Karpas-422 (cell line): ENCODE measurements around the gene VRK3. TPM values are rescaled to one million over a fixed set of nuclear protein-coding genes. Genes with fewer than 3 reads are reported as not detected.
A peak's percentile ranks its signal among the peaks of the same experiment; 100 is the strongest.

ENCODE experiments used
- DNase-seq: peaks from one replicate; pipeline ENCODE4 v3.0.0-alpha.2; 2015
- H2AFZ ChIP-seq: fragments of 200-600 bp; sonication (generic); 2 replicates; pipeline ENCODE4 v1.6.1; 2014; ENCODE audit warnings: antibody characterized with exemption, low read length, mixed read lengths
- H3K27ac ChIP-seq: fragments of 200-600 bp; sonication (generic); 2 replicates; pipeline ENCODE4 v1.5.1; 2014; ENCODE audit warnings: mild to moderate bottlenecking, low read length, moderate library complexity
- H3K27me3 ChIP-seq: fragments of 200-600 bp; sonication (generic); 2 replicates; pipeline ENCODE4 v1.6.1; 2014; ENCODE audit warnings: low read length, mixed read lengths
- H3K36me3 ChIP-seq: fragments of 200-600 bp; sonication (generic); 2 replicates; pipeline ENCODE4 v1.6.1; 2014; ENCODE audit warnings: low read length, mixed read lengths; ENCODE audit not compliant: insufficient read depth
- H3K4me1 ChIP-seq: fragments of 200-600 bp; sonication (generic); 2 replicates; pipeline ENCODE4 v1.6.1; 2014; ENCODE audit warnings: mild to moderate bottlenecking, low read length, mixed read lengths
- H3K4me2 ChIP-seq: fragments of 200-600 bp; sonication (generic); 2 replicates; pipeline ENCODE4 v1.6.1; 2014; ENCODE audit warnings: low read length, low read depth, mild to moderate bottlenecking; ENCODE audit not compliant: poor library complexity, severe bottlenecking
- H3K4me3 ChIP-seq: fragments of 200-600 bp; sonication (generic); 2 replicates; pipeline ENCODE4 v1.5.1; 2014; ENCODE audit warnings: mild to moderate bottlenecking, antibody characterized with exemption, low read length, mixed read lengths
- H3K79me2 ChIP-seq: fragments of 200-600 bp; sonication (generic); 2 replicates; pipeline ENCODE4 v1.6.1; 2014; ENCODE audit warnings: mild to moderate bottlenecking, low read length, mixed read lengths
- H3K9ac ChIP-seq: fragments of 200-600 bp; sonication (generic); 2 replicates; pipeline ENCODE4 v1.6.0; 2014; ENCODE audit warnings: low read length
- H3K9me2 ChIP-seq: fragments of 200-600 bp; sonication (generic), shearing (Covaris generic); replicated peaks from 2 replicates; pipeline ENCODE4 v1.6.0; 2014; ENCODE audit warnings: mild to moderate bottlenecking, low read length, moderate library complexity; ENCODE audit not compliant: insufficient read depth
- H3K9me3 ChIP-seq: fragments of 300-700, 200-600 bp; sonication (generic); 2 replicates; pipeline ENCODE4 v1.6.1; 2014; ENCODE audit warnings: low read length, mixed read lengths
- H4K20me1 ChIP-seq: fragments of 200-600 bp; sonication (generic); 2 replicates; pipeline ENCODE4 v1.6.1; 2014; ENCODE audit warnings: mild to moderate bottlenecking, antibody characterized with exemption, low read length, low read depth; ENCODE audit not compliant: insufficient read depth
- total RNA-seq: library from RNA; depleted of rRNA; stranded (reverse); fragments of >200 nt; shearing (Covaris generic); gene quantifications from 2 replicates; pipeline ENCODE4 v1.2.3, GENCODE V29; 2014; ENCODE audit warnings: low replicate concordance

VRK3 gene
- total RNA-seq, 1 experiment from 2014 or later: 75.9 TPM

- Histone ChIP-seq H3K4me1 (peaks cover 24% of the 10 kb centered on the region), H3K27ac (no peak overlapping the region), H3K4me2 (no peak overlapping the region), H2AFZ (no peak overlapping the region), H3K79me2 (no peaks in the 10 kb centered on the region), H3K27me3 (no peaks in the 10 kb centered on the region), H3K9me2 (no peaks in the 10 kb centered on the region), H3K9ac (no peak overlapping the region), H3K9me3 (no peaks in the 10 kb centered on the region), H3K4me3 (no peak overlapping the region), H4K20me1 (peaks cover 4% of the 10 kb centered on the region; the same call in 1 of the 2 replicates), H3K36me3 (no peaks in the 10 kb centered on the region)
- DNase-seq: no peak
These were observed 69.1 kb downstream of the VRK3 start for GRCh38 chr19:49956115-49956495.

GRCh38 chr19:49954933-49955332 lies 70.2 kb downstream of the VRK3 start:
- no peaks in the 10 kb centered on the region for H3K79me2 ChIP-seq
- no peaks in the 10 kb centered on the region for H3K9me3 ChIP-seq
- H4K20me1 ChIP-seq: peaks cover 4% of the 10 kb centered on the region; the same call in 1 of the 2 replicates
- no peak for DNase-seq
- H3K4me1 ChIP-seq: peaks cover 24% of the 10 kb centered on the region
- H3K36me3 ChIP-seq: no peaks in the 10 kb centered on the region
- H3K9me2 ChIP-seq: no peaks in the 10 kb centered on the region
- H3K4me2 ChIP-seq: no peak overlapping the region
- H3K27ac ChIP-seq: no peak overlapping the region
- H3K4me3 ChIP-seq: no peak overlapping the region
- H3K9ac ChIP-seq: no peak overlapping the region
- H3K27me3 ChIP-seq: no peaks in the 10 kb centered on the region
- H2AFZ ChIP-seq: no peak overlapping the region

DNA sequence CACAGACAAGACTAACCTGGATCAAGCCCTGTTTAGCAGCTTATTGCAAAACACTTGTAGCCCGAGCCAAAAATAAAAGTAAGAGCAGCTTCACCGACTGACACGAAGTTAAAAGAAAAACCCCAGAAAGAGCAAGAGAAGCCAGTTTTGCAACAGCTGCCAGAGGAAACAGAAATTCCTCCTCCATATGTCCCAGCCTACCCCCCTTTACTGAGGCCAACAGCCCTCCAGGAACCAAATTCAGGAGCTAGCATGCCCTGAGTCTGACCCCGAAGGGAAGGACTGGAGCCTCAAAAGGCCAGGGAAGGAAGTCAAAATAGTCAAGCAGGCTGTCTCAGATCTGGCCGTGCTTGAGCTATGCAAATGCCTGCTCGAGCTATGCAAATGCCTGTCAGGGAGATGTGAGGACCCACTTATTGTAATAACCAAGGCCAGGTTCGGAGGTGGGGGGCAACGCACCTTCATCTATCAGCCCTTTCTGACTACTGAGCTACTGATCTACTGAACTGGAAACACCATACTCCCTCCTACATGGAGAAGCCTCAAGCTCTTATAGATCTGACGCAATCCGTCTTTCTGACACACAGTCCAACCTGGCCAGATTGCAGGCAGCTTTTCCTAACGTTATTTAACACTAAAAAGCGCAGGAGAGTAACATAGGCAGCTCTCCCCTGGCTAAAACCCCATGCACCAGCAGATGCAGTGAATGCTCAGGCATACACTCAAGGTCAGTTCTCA lies 70.9 kb downstream of the VRK3 start:
- Histone ChIP-seq H3K4me1 (peaks cover 24% of the 10 kb centered on the region), H3K4me3 (peak overlapping the region; percentile 12; the same call in 1 of the 2 replicates), H3K4me2 (peak overlapping the region; percentile 56), H3K9me3 (no peaks in the 10 kb centered on the region), H4K20me1 (peaks cover 4% of the 10 kb centered on the region; the same call in 1 of the 2 replicates), H3K27ac (no peak overlapping the region), H3K36me3 (no peaks in the 10 kb centered on the region), H3K9ac (peak overlapping the region; percentile 31), H3K79me2 (no peaks in the 10 kb centered on the region), H2AFZ (no peak overlapping the region), H3K9me2 (no peaks in the 10 kb centered on the region), H3K27me3 (no peaks in the 10 kb centered on the region)
- peak; percentile 81 for DNase-seq

GRCh38 chr19:49953416-49953815 lies 71.8 kb downstream of the VRK3 start:
- Histone ChIP-seq H3K4me3 (0 out of 2 replicates have a peak overlapping the region, but pooled peaks have one; percentile 12), H3K4me2 (peak overlapping the region; percentile 56), H3K4me1 (peaks cover 24% of the 10 kb centered on the region), H3K9me3 (no peaks in the 10 kb centered on the region), H3K27me3 (no peaks in the 10 kb centered on the region), H3K9me2 (no peaks in the 10 kb centered on the region), H4K20me1 (peaks cover 4% of the 10 kb centered on the region; the same call in 1 of the 2 replicates), H2AFZ (no peak overlapping the region), H3K9ac (no peak overlapping the region; the same call in 1 of the 2 replicates), H3K36me3 (no peaks in the 10 kb centered on the region), H3K27ac (no peak overlapping the region), H3K79me2 (no peaks in the 10 kb centered on the region)
- DNase-seq: no peak

GRCh38 chr19:49952906-49953305 lies 72.3 kb downstream of the VRK3 start:
- no peaks in the 10 kb centered on the region for H3K9me2 ChIP-seq
- peaks cover 24% of the 10 kb centered on the region for H3K4me1 ChIP-seq
- H2AFZ ChIP-seq: no peak overlapping the region
- no peak overlapping the region for H3K27ac ChIP-seq
- no peak for DNase-seq
- peak overlapping the region; percentile 56 for H3K4me2 ChIP-seq
- H3K27me3 ChIP-seq: no peaks in the 10 kb centered on the region
- H4K20me1 ChIP-seq: peaks cover 4% of the 10 kb centered on the region; the same call in 1 of the 2 replicates
- no peaks in the 10 kb centered on the region for H3K36me3 ChIP-seq
- no peaks in the 10 kb centered on the region for H3K9me3 ChIP-seq
- no peak overlapping the region for H3K9ac ChIP-seq
- H3K79me2 ChIP-seq: no peaks in the 10 kb centered on the region
- H3K4me3 ChIP-seq: no peak overlapping the region

- no peaks in the 10 kb centered on the region for H3K9me3 ChIP-seq
- H3K4me2 ChIP-seq: no peak overlapping the region
- H4K20me1 ChIP-seq: peaks cover 4% of the 10 kb centered on the region; the same call in 1 of the 2 replicates
- no peak overlapping the region for H3K9ac ChIP-seq
- no peaks in the 10 kb centered on the region for H3K79me2 ChIP-seq
- no peak for DNase-seq
- H3K36me3 ChIP-seq: no peaks in the 10 kb centered on the region
- peaks cover 24% of the 10 kb centered on the region for H3K4me1 ChIP-seq
- H2AFZ ChIP-seq: no peak overlapping the region
- no peaks in the 10 kb centered on the region for H3K9me2 ChIP-seq
- H3K4me3 ChIP-seq: no peak overlapping the region
- H3K27ac ChIP-seq: no peak overlapping the region
- no peaks in the 10 kb centered on the region for H3K27me3 ChIP-seq
These were observed 72.7 kb downstream of the VRK3 start for GRCh38 chr19:49952479-49952836.

GRCh38 chr19:49951806-49952478 lies 73.2 kb downstream of the VRK3 start:
- H3K9ac ChIP-seq: no peak overlapping the region
- H3K9me3 ChIP-seq: no peaks in the 10 kb centered on the region
- H3K4me2 ChIP-seq: no peak overlapping the region
- no peak overlapping the region for H3K4me3 ChIP-seq
- no peak for DNase-seq
- no peaks in the 10 kb centered on the region for H3K79me2 ChIP-seq
- no peaks in the 10 kb centered on the region for H3K9me2 ChIP-seq
- H3K36me3 ChIP-seq: no peaks in the 10 kb centered on the region
- H3K27me3 ChIP-seq: no peaks in the 10 kb centered on the region
- H3K27ac ChIP-seq: no peak overlapping the region
- no peak overlapping the region for H2AFZ ChIP-seq
- peaks cover 4% of the 10 kb centered on the region; the same call in 1 of the 2 replicates for H4K20me1 ChIP-seq
- H3K4me1 ChIP-seq: peaks cover 24% of the 10 kb centered on the region

DNA sequence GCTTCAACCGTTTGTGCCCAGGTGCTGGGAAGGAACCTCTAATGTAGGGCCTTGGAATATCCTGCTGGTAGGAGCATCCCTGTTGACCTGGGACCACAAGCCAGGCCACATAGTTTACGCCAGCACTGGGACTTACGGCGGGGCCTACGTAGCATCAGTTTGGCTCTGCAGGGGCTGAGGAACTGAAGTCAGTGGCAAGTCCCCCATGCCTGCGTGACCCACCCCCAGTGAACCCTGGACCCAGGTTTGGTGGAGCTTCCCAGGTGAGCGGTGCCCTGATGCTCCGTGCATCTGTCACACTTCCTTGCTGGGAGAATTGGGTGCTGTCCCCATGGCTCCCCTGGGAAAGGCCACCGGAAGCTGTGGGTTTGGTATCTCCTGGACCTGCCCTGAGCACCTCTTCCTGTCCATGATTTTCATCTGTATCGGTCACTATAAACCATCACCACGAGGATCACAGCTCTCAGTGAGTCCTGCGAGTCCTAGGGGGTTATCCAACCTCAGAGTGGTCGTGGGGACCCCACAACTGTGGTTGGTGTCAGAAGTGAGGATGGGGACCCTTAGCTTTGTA lies 74.1 kb downstream of the VRK3 start:
- Histone ChIP-seq H3K9ac (no peak overlapping the region), H3K36me3 (no peaks in the 10 kb centered on the region), H3K4me1 (peaks cover 24% of the 10 kb centered on the region), H3K9me3 (no peaks in the 10 kb centered on the region), H4K20me1 (peaks cover 4% of the 10 kb centered on the region; the same call in 1 of the 2 replicates), H3K9me2 (no peaks in the 10 kb centered on the region), H3K79me2 (no peaks in the 10 kb centered on the region), H3K27me3 (no peaks in the 10 kb centered on the region), H3K4me3 (no peak overlapping the region), H3K27ac (no peak overlapping the region), H2AFZ (no peak overlapping the region), H3K4me2 (no peak overlapping the region)
- no peak for DNase-seq
